HL-60/S4 treated with retinoic acid at 250 ng/mL for 4 days and 3 days (cell line): Measurements from ENCODE around the gene SMG5.

Source experiments
- in situ Hi-C: fragments of 300-500 bp; cut with MboI; formaldehyde crosslinking; loops from 2 replicates; pipeline ENCODE4 v1.7.0; 2022; ENCODE audit warnings: low sequenced_read_pairs

The SMG5 gene

GRCh38 chr1:156246241-156246780 is 36.3 kb downstream of the SMG5 start:
- in situ Hi-C loops: no loop called here

- in situ Hi-C loops: no loop called here
Measured at GRCh38 chr1:156245451-156246232, 37.0 kb downstream of the SMG5 start.

GRCh38 chr1:156244712-156245111 is 37.9 kb downstream of the SMG5 start:
- in situ Hi-C loops: no loop called here

- in situ Hi-C loops: no loop called here
Measured at GRCh38 chr1:156244126-156244525, 38.5 kb downstream of the SMG5 start.

DNA sequence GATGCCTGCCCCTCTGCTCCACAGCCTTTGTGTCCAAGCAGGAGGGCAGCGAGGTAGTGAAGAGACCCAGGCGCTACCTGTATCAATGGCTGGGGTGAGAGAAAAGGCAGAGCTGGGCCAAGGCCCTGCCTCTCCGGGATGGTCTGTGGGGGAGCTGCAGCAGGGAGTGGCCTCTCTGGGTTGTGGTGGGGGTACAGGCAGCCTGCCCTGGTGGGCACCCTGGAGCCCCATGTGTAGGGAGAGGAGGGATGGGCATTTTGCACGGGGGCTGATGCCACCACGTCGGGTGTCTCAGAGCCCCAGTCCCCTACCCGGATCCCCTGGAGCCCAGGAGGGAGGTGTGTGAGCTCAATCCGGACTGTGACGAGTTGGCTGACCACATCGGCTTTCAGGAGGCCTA is 39.9 kb downstream of the SMG5 start:
- in situ Hi-C loops: no loop called here

DNA sequence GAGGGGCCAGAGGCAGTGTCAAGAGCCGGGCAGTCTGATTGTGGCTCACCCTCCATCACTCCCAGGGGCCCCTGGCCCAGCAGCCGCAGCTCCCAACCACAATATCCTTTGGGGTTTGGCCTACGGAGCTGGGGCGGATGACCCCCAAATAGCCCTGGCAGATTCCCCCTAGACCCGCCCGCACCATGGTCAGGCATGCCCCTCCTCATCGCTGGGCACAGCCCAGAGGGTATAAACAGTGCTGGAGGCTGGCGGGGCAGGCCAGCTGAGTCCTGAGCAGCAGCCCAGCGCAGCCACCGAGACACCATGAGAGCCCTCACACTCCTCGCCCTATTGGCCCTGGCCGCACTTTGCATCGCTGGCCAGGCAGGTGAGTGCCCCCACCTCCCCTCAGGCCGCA is 40.7 kb downstream of the SMG5 start, which contains the start of gene BGLAP:
TSS of gene BGLAP (plus strand) at position 259 of the 400 bp plus-strand sequence. CDS start at position 307, 48 bp downstream.
- in situ Hi-C loops: no loop called here

DNA sequence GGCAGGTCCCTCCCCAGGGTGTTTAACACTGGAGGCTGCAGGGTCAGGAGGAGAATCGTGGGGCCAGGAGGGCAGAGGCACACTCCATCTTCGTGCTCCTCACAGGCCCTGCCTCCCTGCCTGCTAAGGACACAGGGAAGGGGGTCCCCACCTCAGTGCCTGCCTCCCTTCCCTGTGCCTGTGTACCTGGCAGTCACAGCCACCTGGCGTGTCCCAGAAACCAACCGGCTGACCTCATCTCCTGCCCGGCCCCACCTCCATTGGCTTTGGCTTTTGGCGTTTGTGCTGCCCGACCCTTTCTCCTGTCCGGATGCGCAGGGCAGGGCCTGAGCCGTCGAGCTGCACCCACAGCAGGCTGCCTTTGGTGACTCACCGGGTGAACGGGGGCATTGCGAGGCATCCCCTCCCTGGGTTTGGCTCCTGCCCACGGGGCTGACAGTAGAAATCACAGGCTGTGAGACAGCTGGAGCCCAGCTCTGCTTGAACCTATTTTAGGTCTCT is 41.3 kb downstream of the SMG5 start:
- in situ Hi-C loops: no loop called here

- in situ Hi-C loops: no loop called here
Measured at GRCh38 chr1:156238248-156238647, 44.4 kb downstream of the SMG5 start.

DNA sequence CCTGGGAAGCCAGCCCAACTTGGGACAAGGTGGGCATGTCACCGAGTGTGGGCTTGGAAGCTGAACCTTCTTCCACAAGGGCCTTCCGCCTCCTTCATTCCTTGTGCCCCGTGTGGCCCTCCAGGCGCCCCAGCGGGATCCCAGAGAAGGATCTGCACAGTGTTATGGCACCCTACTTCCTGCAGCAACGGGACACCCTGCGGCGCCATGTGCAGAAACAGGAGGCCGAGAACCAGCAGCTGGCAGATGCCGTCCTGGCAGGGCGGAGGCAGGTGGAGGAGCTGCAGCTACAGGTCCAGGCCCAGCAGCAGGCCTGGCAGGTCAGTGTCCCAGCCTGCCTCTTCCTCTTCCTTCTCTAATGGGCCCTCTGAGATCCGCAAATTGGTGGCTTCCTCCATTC is 46.5 kb downstream of the SMG5 start:
- in situ Hi-C loops: no loop called here

- in situ Hi-C loops: no loop called here
Measured at GRCh38 chr1:156233426-156234127, 49.0 kb downstream of the SMG5 start.

DNA sequence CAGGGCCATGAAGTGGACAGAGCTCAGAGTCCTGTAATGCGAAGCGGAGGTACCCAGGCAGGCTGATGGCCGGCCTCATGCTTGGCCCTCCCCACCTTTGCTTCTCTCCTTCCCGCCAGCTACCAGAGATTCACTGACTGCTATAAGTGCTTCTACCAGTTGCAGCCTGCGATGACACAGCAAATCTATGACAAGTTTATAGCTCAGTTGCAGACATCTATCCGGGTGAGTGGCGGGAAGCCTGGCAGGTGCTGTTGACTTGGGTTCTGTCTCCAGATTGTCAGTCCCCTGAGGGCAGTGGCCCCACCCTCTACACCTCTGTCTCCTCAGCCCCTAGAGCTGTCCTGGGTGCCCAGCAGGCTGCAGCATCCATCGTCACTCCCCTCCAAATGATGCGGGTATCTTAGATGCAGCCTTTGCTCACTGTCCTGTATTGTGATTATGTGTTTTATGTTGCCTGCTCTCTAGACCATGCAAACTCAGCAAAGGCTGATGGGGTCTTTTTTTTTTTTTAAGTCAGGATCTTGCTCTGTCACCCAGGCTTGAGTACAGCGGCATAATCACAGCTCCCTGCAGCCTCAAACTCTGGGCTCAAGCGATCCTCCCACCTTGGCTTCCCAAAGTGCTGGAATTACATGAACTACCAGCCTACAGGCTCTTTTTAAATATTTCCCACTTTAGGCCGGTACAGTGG is 50.3 kb downstream of the SMG5 start:
- in situ Hi-C loops: no loop called here

DNA sequence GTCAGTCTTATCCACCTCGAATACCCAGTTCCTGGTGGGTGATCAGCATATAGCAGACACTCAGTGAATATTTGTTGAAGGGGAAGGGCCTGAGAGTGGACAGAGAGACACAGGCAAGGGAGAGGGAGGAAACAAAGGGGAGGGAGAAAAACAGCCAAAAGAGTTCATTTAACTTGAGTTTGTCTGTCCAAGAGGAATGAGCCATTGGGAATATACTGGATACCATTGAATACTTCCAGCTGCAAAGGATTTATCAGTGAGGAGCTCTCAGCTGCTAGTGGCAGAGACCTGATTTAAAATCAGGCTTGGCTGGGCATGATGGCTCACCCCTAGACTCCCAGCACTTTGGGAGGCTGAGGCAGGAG is 52.2 kb downstream of the SMG5 start:
- in situ Hi-C loops: no loop called here

DNA sequence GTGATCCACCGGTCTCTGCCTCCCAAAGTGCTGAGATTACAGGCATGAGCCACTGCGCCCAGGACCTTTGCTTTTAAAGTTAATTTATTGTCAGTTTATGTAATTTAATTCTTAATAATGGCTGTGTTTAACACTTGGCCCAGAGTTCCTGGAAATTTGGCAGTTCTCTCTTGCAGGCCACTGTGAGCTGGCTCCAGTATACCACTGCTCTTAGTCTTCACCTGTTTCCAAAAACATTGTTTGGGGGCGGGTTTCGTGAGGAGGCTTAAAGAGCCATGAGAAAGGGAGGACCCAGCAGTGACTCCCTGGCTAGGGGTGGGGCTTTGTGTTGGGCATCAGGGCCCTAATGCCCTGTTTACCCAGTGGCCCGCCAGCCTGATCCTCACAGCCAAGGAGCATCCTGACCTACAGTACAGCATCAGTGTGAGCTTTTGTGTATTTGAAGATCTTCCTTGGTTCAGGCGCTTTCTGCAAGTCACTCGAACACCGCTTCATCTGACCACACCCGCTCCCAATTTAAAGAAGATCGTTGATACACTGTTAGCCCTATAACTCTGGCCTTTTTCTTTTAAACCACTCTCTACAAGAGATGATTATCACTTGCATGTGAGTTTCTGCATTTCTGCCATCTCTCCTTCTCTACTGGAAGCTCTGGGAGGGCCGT is 52.7 kb downstream of the SMG5 start:
- in situ Hi-C loops: no loop called here

DNA sequence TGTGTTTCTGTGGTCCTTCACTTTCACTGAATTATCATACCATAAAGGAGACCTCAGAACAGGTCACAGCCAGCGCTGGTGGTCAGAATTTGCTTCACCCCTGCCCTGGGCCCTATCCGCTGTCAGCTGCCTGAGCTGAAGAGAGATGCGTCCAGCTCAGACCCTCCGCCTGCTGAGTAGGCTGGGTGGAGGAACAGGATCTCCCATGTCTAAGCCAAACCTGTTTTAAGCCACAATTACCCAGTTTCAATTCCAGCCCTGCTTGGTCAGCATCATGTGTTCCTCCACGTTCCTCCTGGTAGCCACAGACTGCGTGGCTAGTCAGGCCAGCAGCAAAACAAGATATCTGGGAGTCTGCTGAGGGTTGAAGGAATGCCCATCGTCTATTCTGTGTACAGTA is 54.1 kb downstream of the SMG5 start:
- in situ Hi-C loops: no loop called here

DNA sequence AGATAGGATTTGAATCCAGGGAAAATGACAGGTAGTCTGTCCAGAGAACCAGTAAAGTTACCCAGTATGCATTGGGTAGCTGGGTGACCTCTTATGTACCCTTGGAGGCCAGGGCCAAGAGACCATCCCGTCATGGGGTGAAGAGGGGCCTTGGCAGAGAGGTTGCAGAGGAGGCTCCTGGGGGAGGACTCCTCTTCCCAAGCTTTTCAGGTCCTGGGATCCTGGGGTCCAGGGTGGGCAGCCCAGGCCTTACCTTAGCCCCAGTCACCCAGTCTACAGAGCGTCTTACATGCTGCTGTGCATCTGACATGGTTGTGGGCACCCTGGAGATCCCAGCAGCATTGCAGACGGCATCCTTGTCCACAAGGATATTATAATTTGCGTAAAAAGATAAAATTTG is 55.8 kb downstream of the SMG5 start:
- in situ Hi-C loops: no loop called here

DNA sequence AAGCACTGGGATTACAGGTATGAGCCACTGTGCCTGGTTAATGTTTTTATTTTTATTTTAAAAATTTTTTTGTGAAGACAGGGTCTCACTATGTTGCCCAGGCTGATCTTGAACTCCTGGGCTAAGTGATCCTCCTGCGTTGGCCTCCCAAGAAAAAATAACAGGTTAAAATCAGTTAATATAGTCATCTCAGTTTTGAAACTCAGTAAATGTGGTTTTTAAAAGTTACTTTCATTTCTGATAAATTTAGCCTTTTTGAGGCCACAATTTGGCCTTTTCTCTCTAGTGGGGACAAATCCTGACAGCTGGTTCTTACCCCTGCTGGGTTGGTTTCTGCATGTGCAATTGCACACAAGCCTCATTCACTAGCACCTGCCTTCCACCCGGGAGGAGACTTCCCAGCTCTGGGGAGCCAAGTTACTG is 56.5 kb downstream of the SMG5 start:
- in situ Hi-C loops: no loop called here

- in situ Hi-C loops: no loop called here
Measured at GRCh38 chr1:156225677-156226014, 57.0 kb downstream of the SMG5 start.

GRCh38 chr1:156221986-156222692 is 60.5 kb downstream of the SMG5 start:
- in situ Hi-C loops: no loop called here

- in situ Hi-C loops: no loop called here
Measured at GRCh38 chr1:156220226-156220625, 62.4 kb downstream of the SMG5 start.

GRCh38 chr1:156217871-156218270 is 64.8 kb downstream of the SMG5 start:
- in situ Hi-C loops: loop anchor here (10.0 kb wide), 1 partner anchor 63 kb away; the partner anchor contains the start of gene SEMA4A
